Liver (tissue), 6 donors: ENCODE results near the gene DHPS. TPM values are rescaled to one million over a fixed set of nuclear protein-coding genes. Genes with fewer than 3 reads are reported as not detected.

Experiments
- CTCF ChIP-seq: fragments of 150-350 bp; IDR thresholded peaks from 2 replicates; pipeline ENCODE4 v1.5.1; 2017; ENCODE audit warnings: improper control_type of control experiment, low read depth, low read length; ENCODE audit not compliant: missing input control
- polyA plus RNA-seq, 2 donors: library from polyadenylated mRNA; stranded (reverse) in 1 of 2; unstranded in 1 of 2; fragments of 200-250 nt in 1 of 2; fragments of >200 nt in 1 of 2; fragmentation: Nextera tagmentation in 1 of 2; extraction: Ambion mirVana in 1 of 2; gene quantifications; one replicate each; pipeline versions ENCODE4 v1.2.1 to v1.2.3, GENCODE V29; 2013 to 2015
- small RNA-seq: library from RNA; depleted of rRNA; stranded (forward); fragments of <200 nt; gene quantifications from one replicate; pipeline ENCODE3, GENCODE V24; 2014
- total RNA-seq, 2 donors: library from RNA; depleted of rRNA; stranded (reverse); fragments of >200 nt; gene quantifications; one replicate each; pipeline ENCODE4 v1.2.3, GENCODE V29; 2014
- donor health status: healthy.
- donor health status: healthy.
- donor health status: healthy.

The DHPS gene
- total and polyA plus RNA-seq, 4 donors, result 29.1 to 53.9 (median 42.6) TPM

DNA sequence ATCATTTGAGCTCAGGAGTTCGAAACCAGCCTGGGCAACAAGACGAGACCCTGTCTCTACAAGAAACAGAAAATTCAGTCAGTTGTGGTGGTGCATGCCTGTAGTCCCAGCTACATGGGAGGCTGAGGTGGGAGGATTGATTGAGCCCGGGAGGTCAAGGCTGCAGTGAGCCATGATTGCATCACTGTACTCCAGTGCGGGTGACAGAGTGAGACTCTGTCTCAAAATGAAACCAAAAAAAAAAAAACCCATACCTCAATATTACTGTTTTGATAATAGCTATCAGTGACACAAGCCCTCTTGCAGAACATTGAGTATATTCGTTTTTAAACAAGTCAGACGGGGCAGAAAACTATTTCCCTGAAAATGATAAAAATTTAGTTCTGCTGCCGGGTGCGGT is 54.7 kb downstream of the DHPS start (continued):
- no peak for TF ChIP-seq CTCF

Small RNAs within 50 kb of the gene (small RNA-seq; reads per million reads assigned to genes)
- 90.1 reads per million, percentile 97 among the genes with 10 or more reads in this experiment for gene SNORD41

Other genes with a start within 250 kb of the DHPS start
- 1 to 10 TPM; 2.6 to 7.4 TPM for gene ZNF443, start 240.9 kb downstream of the DHPS start, total RNA-seq
- gene ZNF443, start 240.9 kb downstream of the DHPS start, polyA plus RNA-seq, result 1 to 10 TPM; 1.1 to 1.9 TPM
- 1 to 10 TPM; 1.3 to 1.9 TPM for gene ZNF709, start 197.1 kb downstream of the DHPS start, total RNA-seq
- gene ZNF709, start 197.1 kb downstream of the DHPS start, polyA plus RNA-seq, result under 1 TPM; 0.24 to 0.25 TPM
- 1 to 10 TPM; 8.3 to 8.6 TPM for gene ZNF564, start 130.4 kb downstream of the DHPS start, total RNA-seq
- 1 to 10 TPM; 2.4 to 3.3 TPM for gene ZNF564, start 130.4 kb downstream of the DHPS start, polyA plus RNA-seq
- gene ZNF490, start 71.1 kb downstream of the DHPS start, total RNA-seq, result 1 to 10 TPM; 3.5 to 6.1 TPM
- gene ZNF490, start 71.1 kb downstream of the DHPS start, polyA plus RNA-seq, result 1 to 10 TPM in 1 of 2 donors, under 1 TPM in 1; 0.93 to 1.0 TPM
- gene ZNF791, start 71.0 kb downstream of the DHPS start, total RNA-seq, result 10 to 100 TPM in 1 of 2 donors, 1 to 10 TPM in 1; 9.2 to 10.3 TPM
- 1 to 10 TPM; 3.1 to 4.8 TPM for gene ZNF791, start 71.0 kb downstream of the DHPS start, polyA plus RNA-seq
- 10 to 100 TPM; 41.3 to 42.9 TPM for gene MAN2B1, start 15.1 kb downstream of the DHPS start, total RNA-seq
- gene MAN2B1, start 15.1 kb downstream of the DHPS start, polyA plus RNA-seq, result 10 to 100 TPM; 23.5 to 28.9 TPM
- gene WDR83, start 15.1 kb downstream of the DHPS start, total RNA-seq, result 1 to 10 TPM; 4.0 to 5.1 TPM
- gene WDR83, start 15.1 kb downstream of the DHPS start, polyA plus RNA-seq, result 1 to 10 TPM; 3.9 to 4.4 TPM
- gene GNG14, start 6.1 kb upstream of the DHPS start, total RNA-seq, result not detected
- not detected for gene GNG14, start 6.1 kb upstream of the DHPS start, polyA plus RNA-seq
- gene FBXW9, start 14.8 kb upstream of the DHPS start, total RNA-seq, result 1 to 10 TPM; 2.3 to 2.5 TPM
- gene FBXW9, start 14.8 kb upstream of the DHPS start, polyA plus RNA-seq, result 1 to 10 TPM; 3.4 to 4.0 TPM
- 10 to 100 TPM; 19.6 to 22.2 TPM for gene TNPO2, start 42.1 kb upstream of the DHPS start, total RNA-seq
- 10 to 100 TPM in 1 of 2 donors, 1 to 10 TPM in 1; 6.3 to 12.1 TPM for gene TNPO2, start 42.1 kb upstream of the DHPS start, polyA plus RNA-seq
- gene TRIR, start 52.8 kb upstream of the DHPS start, total RNA-seq, result 10 to 100 TPM; 69.3 to 84.3 TPM
- gene TRIR, start 52.8 kb upstream of the DHPS start, polyA plus RNA-seq, result 100 to 1,000 TPM; 106 to 169 TPM
- 10 to 100 TPM; 23.4 to 31.0 TPM for gene GET3, start 55.6 kb upstream of the DHPS start, total RNA-seq
- 10 to 100 TPM; 22.8 to 44.1 TPM for gene GET3, start 55.6 kb upstream of the DHPS start, polyA plus RNA-seq
- not detected for gene BEST2, start 69.9 kb upstream of the DHPS start, total RNA-seq
- gene BEST2, start 69.9 kb upstream of the DHPS start, polyA plus RNA-seq, result not detected
- gene HOOK2, start 93.7 kb upstream of the DHPS start, total RNA-seq, result 10 to 100 TPM; 11.3 to 36.4 TPM
- 10 to 100 TPM; 12.9 to 17.0 TPM for gene HOOK2, start 93.7 kb upstream of the DHPS start, polyA plus RNA-seq
- 10 to 100 TPM; 68.6 to 79.2 TPM for gene JUNB, start 109.6 kb upstream of the DHPS start, total RNA-seq
- gene JUNB, start 109.6 kb upstream of the DHPS start, polyA plus RNA-seq, result 10 to 100 TPM; 32.7 to 44.6 TPM
- gene PRDX2, start 119.9 kb upstream of the DHPS start, total RNA-seq, result 1,000 to 10,000 TPM in 1 of 2 donors, 100 to 1,000 TPM in 1; 222 to 1,737 TPM
- 100 to 1,000 TPM; 265 to 301 TPM for gene PRDX2, start 119.9 kb upstream of the DHPS start, polyA plus RNA-seq
- gene THSD8, start 120.2 kb upstream of the DHPS start, total RNA-seq, result under 1 TPM in 1 of 2 donors, not detected in 1; 0.33 TPM
- gene THSD8, start 120.2 kb upstream of the DHPS start, polyA plus RNA-seq, result under 1 TPM; 0.22 to 0.35 TPM
- 10 to 100 TPM in 1 of 2 donors, 1 to 10 TPM in 1; 1.8 to 17.5 TPM for gene RNASEH2A, start 124.7 kb upstream of the DHPS start, total RNA-seq
- gene RNASEH2A, start 124.7 kb upstream of the DHPS start, polyA plus RNA-seq, result 1 to 10 TPM; 2.3 to 4.6 TPM
- not detected for gene RTBDN, start 152.7 kb upstream of the DHPS start, total RNA-seq
- gene RTBDN, start 152.7 kb upstream of the DHPS start, polyA plus RNA-seq, result not detected
- gene MAST1, start 156.6 kb upstream of the DHPS start, total RNA-seq, result under 1 TPM; 0.08 to 0.19 TPM
- gene MAST1, start 156.6 kb upstream of the DHPS start, polyA plus RNA-seq, result under 1 TPM; 0.26 to 0.54 TPM
- gene DNASE2, start 199.6 kb upstream of the DHPS start, total RNA-seq, result 10 to 100 TPM; 11.9 to 13.7 TPM
- 10 to 100 TPM; 11.3 to 18.4 TPM for gene DNASE2, start 199.6 kb upstream of the DHPS start, polyA plus RNA-seq
- 100 to 1,000 TPM in 1 of 2 donors, not detected in 1; 234 TPM for gene KLF1, start 205.3 kb upstream of the DHPS start, total RNA-seq
- not detected for gene KLF1, start 205.3 kb upstream of the DHPS start, polyA plus RNA-seq
- gene GCDH, start 209.3 kb upstream of the DHPS start, total RNA-seq, result 100 to 1,000 TPM in 1 of 2 donors, 10 to 100 TPM in 1; 65.8 to 118 TPM
- 10 to 100 TPM; 68.6 to 87.7 TPM for gene GCDH, start 209.3 kb upstream of the DHPS start, polyA plus RNA-seq
- gene SYCE2, start 237.4 kb upstream of the DHPS start, total RNA-seq, result under 1 TPM in 1 of 2 donors, not detected in 1; 0.42 TPM
- gene SYCE2, start 237.4 kb upstream of the DHPS start, polyA plus RNA-seq, result under 1 TPM; 0.07 to 0.43 TPM